Activated CD8-positive, alpha-beta memory T cell treated with anti-CD3 and anti-CD28 coated beads for 4 hours (primary cell): ENCODE results near the gene CPNE4.
"Not testable (repeated sequence)": the region's sequence is repeated elsewhere in the genome, so short reads cannot be mapped to it uniquely, and the experiment has no call there.

Source experiments
- DNase-seq, 2 donors: peaks; one replicate each; pipeline ENCODE4 v3.0.0-alpha.2; 2020; ENCODE audit warnings: low read depth in 2 of 2

CPNE4 gene

GRCh38 chr3:131957980-131958379 is 76.8 kb downstream of the CPNE4 start:
- no peak for DNase-seq

DNA sequence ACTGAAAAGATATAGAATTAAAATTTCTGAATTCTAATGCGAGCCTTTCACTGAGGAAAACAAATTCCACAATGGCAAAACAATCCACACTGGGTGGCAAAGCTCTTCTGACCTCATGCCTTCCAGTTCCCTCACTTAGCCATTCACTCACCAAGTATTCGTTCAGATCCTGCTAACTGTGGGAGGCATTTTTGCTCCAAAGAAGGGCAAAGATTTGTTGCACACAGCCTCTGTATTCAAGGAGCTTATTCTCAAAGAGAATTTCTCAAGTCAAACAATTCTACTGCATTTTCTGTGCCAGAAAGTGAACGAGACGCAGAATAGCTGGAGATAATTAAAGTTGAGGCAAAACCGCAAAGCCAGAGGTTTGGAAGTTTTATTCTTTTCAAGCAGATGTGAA is 77.3 kb downstream of the CPNE4 start:
- no peak for DNase-seq

DNA sequence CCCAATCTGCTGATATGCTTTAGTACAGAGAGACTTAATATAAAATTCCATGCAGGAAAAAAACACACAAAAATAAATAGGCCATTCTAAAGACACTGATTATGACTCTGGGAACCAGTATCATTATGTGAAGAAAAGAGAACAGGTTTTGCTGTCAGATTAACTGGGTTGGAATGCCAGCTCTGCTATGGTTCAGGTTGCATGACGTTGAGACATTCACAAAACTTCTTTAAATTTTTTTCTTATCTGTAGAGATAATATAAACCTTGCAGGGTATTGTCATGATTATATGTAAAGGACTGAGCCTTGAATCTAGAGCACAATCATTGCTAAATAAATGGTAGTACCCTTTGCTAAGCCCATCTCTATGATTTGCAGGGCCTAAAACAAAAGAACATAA is 86.0 kb downstream of the CPNE4 start:
- no peak for DNase-seq

GRCh38 chr3:131944676-131945075 is 90.1 kb downstream of the CPNE4 start:
- DNase-seq, result no peak

DNA sequence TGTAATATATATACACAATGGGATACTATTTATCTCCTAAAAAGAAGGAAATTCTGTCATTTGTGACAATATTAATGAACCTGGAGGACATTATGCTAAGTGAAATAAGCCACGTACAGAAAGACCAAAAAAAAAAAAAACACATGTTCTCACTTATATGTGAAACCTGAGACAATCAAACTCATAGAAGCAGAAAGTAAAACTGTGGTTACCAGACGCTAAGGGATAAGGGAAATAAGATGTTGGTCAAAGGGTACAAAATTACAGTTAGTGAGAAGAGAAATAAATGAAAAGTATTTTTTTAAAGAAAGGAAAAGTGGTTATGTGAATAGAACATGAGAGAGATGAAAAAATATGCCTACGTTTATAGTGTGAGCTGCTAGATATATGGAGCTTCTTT is 101.1 kb downstream of the CPNE4 start:
- DNase-seq, result no peak

DNA sequence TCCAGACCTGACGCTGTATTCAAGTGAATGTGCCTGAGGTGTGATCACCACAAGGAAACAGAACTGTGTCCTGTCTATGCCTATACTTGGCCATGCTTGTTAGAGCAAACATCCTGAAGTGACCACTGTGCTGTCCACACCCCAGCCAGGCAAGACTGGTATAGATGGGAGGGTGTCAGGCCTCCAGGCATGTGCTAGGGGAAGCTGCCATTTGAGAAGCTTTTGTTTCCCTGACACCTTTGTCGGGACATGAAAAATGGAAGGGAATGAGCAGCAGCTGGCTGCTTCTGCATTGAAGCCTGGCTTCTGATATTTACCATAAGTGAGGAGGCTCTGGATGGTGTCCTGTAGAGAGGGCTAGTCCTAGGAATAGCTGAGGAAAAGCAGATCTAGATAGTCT is 106.2 kb downstream of the CPNE4 start:
- DNase-seq, result no peak

- no peak for DNase-seq
Observed at GRCh38 chr3:131925571-131925970, 109.2 kb downstream of the CPNE4 start.

GRCh38 chr3:131922356-131922755 is 112.5 kb downstream of the CPNE4 start:
- DNase-seq, result no peak

- DNase-seq, result no peak
Observed at GRCh38 chr3:131917006-131917405, 117.8 kb downstream of the CPNE4 start.

- DNase-seq, result no peak
Observed at GRCh38 chr3:131914090-131914691, 120.6 kb downstream of the CPNE4 start.

GRCh38 chr3:131912255-131912654 is 122.6 kb downstream of the CPNE4 start:
- no peak for DNase-seq

DNA sequence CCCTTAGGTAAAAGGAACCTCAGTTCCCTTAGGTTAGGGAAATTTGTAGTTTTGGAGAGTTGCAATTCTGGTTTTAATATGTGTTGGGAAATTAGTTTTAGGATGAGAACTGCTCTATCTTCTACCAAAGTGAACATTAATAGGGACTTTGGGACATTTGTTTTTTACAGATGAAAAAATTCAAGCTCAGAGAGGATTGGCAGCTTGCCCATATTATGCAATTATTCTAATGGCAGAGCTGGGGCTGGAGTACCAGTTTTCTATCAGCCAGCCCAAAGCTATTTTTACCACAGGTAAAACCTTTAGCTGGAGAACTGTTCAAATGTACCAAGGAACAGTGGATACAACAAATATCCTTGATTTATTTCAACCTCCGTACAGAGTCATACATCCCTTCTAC is 127.0 kb downstream of the CPNE4 start:
- no peak for DNase-seq

DNA sequence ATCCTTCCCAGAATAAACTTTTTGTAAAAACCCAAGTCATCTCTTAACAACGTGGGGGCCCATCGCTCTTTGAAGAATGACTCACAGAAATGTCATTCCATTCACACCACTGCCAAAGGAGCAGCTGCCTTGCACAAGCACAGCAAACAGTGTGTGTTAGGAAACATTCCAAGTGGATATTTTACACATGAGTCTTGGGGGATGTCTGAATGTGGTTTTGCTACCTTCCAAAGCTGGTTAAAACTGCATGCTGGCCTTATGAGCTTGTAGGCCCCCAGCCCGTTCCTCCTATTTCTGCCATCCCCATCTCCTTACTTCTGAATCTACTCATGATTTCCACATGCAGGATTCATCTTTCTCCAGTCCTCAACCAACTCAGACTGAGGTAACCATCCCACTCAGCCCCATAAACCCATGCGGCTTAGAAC is 130.8 kb downstream of the CPNE4 start:
- DNase-seq, result no peak

DNA sequence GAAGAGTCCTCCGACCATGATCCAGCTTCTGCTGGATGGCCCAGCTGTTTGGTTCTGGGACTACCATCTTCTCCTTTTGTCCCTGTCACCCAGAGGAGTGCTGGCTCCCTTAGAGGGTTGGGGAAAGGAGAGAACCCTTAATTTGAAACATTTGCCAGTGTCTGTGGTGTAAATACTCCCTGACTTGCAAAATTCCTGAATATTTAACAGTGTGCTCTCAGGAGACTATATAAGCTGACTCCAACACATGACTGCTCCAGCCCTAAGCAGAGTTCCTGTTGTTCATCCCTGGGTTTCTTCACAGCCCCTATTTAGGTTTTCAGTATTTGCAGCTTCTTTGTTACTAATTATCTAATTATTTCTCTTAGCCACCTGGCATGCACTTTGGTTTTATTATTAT is 133.1 kb downstream of the CPNE4 start:
- DNase-seq, result no peak

DNA sequence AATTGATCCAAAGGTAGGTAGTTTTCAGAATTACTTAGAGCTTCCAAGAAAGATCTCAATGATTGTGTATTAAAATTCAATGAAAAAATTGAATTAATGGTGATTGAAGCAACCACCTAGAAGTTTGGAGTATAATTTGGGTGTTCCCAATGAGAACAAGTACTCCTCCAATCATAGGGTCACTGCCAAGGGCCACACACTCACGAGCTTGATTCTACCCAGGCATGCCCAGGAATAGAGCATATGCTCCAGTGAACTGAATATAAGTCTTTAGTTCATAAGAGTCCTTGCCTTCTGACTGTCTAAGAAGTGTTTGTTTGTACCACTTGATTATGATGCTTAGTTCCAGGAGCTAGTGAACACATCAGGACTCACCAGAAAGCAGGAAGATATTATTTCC is 133.9 kb downstream of the CPNE4 start:
- DNase-seq, result no peak

- no peak for DNase-seq
Observed at GRCh38 chr3:131899021-131899420, 135.8 kb downstream of the CPNE4 start.

DNA sequence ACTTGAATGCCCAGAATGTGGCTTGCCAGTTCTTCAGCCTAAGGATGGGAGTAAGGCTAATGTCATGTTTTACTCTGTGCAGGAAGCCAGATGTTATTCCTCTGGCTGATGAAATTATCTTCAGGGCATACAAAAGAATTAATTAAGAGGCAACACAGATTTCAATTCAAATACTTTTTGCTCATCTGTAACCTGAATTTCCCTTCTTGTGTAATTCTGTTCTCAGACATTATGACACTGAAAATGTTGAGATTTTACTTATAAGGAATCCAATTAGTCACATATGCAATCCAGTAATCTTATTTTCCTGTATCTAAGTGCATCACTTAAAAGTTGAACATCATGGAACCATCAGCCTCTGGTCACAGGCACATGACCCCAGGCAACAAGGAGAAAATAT is 136.5 kb downstream of the CPNE4 start:
- no peak for DNase-seq

DNA sequence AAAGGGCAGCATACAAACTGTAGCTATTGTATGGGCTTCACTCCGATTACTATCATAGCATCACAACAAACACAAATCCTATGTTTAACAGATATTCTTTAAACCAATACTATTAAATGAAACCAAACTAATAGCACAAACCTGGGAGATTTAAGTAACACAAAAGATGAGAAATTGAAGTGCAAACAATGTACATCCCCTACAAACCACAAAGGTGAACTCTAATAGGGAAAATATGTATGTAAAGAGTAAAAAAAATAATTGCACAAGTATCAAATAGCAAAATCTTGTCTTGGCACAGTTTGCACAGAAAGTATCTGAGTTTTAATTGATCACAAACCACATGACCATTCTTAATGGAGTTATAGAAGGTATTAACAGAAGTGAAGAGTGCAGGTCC is 138.5 kb downstream of the CPNE4 start:
- no peak for DNase-seq

DNA sequence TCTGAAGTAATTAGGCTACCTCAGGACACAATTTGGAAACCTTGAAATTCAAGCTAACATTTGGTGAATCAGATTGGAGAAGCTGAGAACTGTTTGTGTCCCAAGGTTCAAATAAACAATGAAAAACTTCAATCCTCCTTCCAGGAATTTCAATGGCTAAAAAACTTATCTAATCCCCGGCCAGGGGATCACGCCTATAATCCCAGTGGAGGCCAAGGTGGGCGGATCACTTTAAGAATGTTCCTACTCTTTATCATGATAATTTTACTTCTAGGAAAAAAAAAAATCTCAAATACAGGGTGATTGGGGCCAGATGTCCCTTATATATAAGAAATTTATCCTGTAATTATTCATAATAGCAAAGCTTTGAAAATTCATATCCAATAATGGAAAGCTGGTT is 139.0 kb downstream of the CPNE4 start:
- no peak for DNase-seq

- no peak for DNase-seq
Observed at GRCh38 chr3:131892331-131892730, 142.5 kb downstream of the CPNE4 start.

- not testable (repeated sequence) for DNase-seq
Observed at GRCh38 chr3:131885871-131886270, 148.9 kb downstream of the CPNE4 start.

DNA sequence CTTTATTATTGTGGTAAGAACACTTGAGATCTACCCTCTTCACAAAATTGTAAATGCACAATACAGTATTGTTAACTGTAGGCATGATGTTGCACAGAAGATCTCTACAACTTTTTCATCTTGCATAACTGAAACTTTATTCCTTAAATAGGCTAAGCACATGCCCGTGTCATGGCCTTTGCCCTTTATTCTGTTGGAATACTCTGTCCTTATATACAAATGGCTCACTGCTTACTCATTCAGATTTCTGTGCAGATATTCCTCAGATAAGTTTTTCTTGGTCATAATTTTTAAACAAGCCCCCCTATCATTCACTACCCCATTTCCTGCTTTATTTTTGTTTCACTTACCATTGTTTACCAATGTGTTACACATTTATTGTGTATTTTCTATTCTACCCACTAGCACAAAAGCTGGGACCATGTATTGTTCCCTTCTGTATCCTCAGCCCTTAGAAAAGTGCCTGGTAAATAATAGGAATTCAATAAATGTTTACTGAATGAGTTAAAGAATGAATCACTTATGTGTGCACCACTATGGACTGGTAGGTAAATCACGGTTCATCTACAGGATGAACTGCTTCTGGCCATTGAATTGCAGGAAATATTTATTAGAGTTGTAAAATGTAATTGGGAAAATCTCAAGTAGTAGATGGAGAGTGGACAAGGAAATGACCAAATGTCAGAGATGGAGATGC is 151.0 kb downstream of the CPNE4 start:
- DNase-seq, result no peak

GRCh38 chr3:131883086-131883485 is 151.7 kb downstream of the CPNE4 start:
- no peak for DNase-seq

DNA sequence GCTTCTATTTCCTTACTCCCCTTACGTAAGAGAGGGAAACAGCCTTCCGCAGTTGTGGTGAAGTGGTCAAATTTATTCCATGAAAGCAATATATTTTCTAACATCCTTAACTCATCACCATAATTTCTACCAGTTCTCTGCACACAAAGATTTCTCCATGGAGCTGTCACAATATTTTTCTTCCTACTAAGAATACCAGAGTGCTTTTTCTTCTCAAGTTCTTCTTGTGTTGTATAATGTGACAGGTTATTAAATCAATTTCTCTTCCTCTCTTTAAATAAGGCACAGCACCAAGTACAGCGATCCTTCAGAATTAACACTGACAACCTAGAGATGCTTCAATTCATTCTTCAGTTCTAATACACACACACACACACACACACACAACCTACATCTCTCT is 153.0 kb downstream of the CPNE4 start:
- no peak for DNase-seq
